Panc1 (cell line): Measurements from ENCODE around the gene RNF11. TPM values are rescaled to one million over a fixed set of nuclear protein-coding genes. Genes with fewer than 3 reads are reported as not detected.

ENCODE experiments used
- ATAC-seq: fragments of 200-7000 bp; cut with Tn5 transposase; 2 replicates; pipeline ENCODE4 v1.9.1; 2020; ENCODE audit warnings: mild to moderate bottlenecking, moderate library complexity
- BruUV-seq: library from RNA; stranded (reverse); fragments of 400-500 nt; replicated peaks from 2 replicates; lab custom pipeline; 2021; lab: Mats Ljungman, UMichigan
- CTCF ChIA-PET: fragments of 300-600 bp; sonication (Branson Sonifier 250); formaldehyde crosslinking; loops from one replicate; lab custom pipeline; 2022; ENCODE audit warnings: antibody characterized with exemption; lab: Charles Lee
- POLR2A ChIA-PET: fragments of 300-600 bp; sonication (Branson Sonifier 250); formaldehyde crosslinking; loops from one replicate; lab custom pipeline; 2022; ENCODE audit warnings: antibody characterized with exemption; lab: Charles Lee
- DNase-seq: peaks from one replicate; pipeline ENCODE4 v3.0.0-alpha.2; 2010; ENCODE audit warnings: low read depth, low spot score
- H3K27ac ChIP-seq: 2 replicates; pipeline ENCODE4 v1.5.1; 2011; ENCODE audit warnings: mild to moderate bottlenecking, low read length, inconsistent platforms
- H3K27me3 ChIP-seq: fragments of 200-500 bp; sonication (Bioruptor generic); 2 replicates; pipeline ENCODE4 v1.6.0; 2014; ENCODE audit warnings: low read length, inconsistent platforms; ENCODE audit not compliant: control insufficient read depth, insufficient read depth
- H3K36me3 ChIP-seq: fragments of 200-500 bp; sonication (Bioruptor generic); 2 replicates; pipeline ENCODE4 v1.5.1; 2014; ENCODE audit warnings: inconsistent platforms, mild to moderate bottlenecking, low read length, moderate library complexity; ENCODE audit not compliant: control insufficient read depth, insufficient read depth
- H3K4me1 ChIP-seq: 2 replicates; pipeline ENCODE4 v1.5.1; 2011; ENCODE audit warnings: inconsistent platforms, mild to moderate bottlenecking, low read length, moderate library complexity; ENCODE audit not compliant: control insufficient read depth, insufficient read depth
- H3K4me3 ChIP-seq, 2 experiments: 2 replicates each; pipeline ENCODE4 v1.5.1; 2011 to 2012; ENCODE audit warnings: low read depth in 2 of 2, low read length in 2 of 2, mild to moderate bottlenecking in 2 of 2, inconsistent platforms in 1 of 2, moderate library complexity in 1 of 2
- H3K9me3 ChIP-seq: fragments of 200-500 bp; sonication (Bioruptor generic); 2 replicates; pipeline ENCODE4 v1.5.1; 2014; ENCODE audit warnings: low read depth, mild to moderate bottlenecking, inconsistent platforms, low read length, moderate library complexity; ENCODE audit not compliant: control insufficient read depth, insufficient read depth
- POLR2AphosphoS5 ChIP-seq: IDR thresholded peaks from 2 replicates; pipeline ENCODE4 v1.6.1; 2012; ENCODE audit warnings: mild to moderate bottlenecking, low read depth, low read length, moderate library complexity
- SIN3A ChIP-seq: IDR thresholded peaks from 2 replicates; pipeline ENCODE4 v1.6.1; 2012; ENCODE audit warnings: low read depth, mild to moderate bottlenecking, low read length, moderate library complexity, borderline replicate concordance; ENCODE audit not compliant: insufficient read depth
- TCF7L2 ChIP-seq: IDR thresholded peaks from 2 replicates; pipeline ENCODE4 v1.6.1; 2011; ENCODE audit warnings: mild to moderate bottlenecking, low read depth, low read length, inconsistent platforms
- in situ Hi-C: cut with HindIII; loops from 2 replicates; pipeline ENCODE4 v1.10.0; 2016; ENCODE audit warnings: low sequenced_read_pairs, low pct_unique_long_range_greater_than_20kb
- intact Hi-C: fragments of 100-400 bp; cut with micrococcal nuclease; formaldehyde crosslinking; loops from one replicate; pipeline ENCODE4 v1.10.0; 2022; ENCODE audit not compliant: unreplicated experiment
- total RNA-seq: library from RNA; stranded (reverse); gene quantifications from one replicate; pipeline ENCODE4 v1.2.1, GENCODE V29; 2021; ENCODE audit not compliant: unreplicated experiment
- TF ChIP-seq, protein P1 (sequence below): fragments of 450-650 bp; IDR thresholded peaks from 2 replicates; pipeline ENCODE4 v1.5.1; 2017; ENCODE audit warnings: mild to moderate bottlenecking
- TF ChIP-seq, protein P2 (sequence below), 2 experiments: IDR thresholded peaks; 2 replicates each; pipeline ENCODE4 v1.6.1; 2011 to 2012; ENCODE audit warnings: low read depth in 2 of 2, control low read depth in 1 of 2, low read length in 1 of 2, mild to moderate bottlenecking in 1 of 2, moderate library complexity in 1 of 2; ENCODE audit not compliant: insufficient read depth in 1 of 2

The RNF11 gene
- total RNA-seq, 1 experiment from 2014 or later, result 86.0 TPM

DNA sequence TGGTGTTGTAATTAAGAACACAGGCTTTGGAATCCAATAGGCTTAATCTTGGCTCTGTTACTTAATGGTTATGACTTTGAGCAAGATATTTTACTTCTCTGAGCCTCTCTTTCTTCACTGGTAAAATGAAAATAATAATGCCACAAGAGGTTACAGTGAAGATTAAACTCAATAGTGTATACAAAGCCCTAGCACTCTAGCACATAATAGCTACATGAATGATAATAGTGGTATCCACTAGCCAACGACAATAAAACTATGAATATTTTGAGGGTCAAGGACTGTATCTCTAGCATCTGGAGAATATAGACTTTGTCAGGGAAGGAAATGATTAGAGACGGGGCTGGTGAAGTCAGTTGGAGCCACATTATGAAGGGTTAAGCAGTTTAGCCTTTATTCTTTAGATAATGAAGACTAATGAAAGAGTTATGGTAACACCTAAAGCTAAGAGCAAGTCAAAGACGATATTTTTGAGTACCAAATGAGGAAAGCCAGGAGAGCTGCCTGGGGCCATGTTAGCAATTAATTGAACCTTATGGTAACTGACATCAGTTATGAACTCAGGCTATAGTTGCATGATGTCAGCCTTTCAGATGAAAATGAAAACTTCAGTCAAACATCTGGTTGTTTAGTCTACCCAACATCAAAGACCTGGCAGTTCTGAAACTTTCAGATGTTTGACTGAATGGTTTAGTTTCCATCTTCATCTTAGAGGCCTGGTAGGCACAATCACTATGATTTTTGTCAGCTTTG is 32.8 kb upstream of the RNF11 start:
- ChIA-PET CTCF (no interaction called here), POLR2A (no interaction called here)
- no TSS peak for BruUV-seq
- no peaks in the 10 kb centered on the region for H3K9me3 ChIP-seq
- DNase-seq (no peak), ATAC-seq (no peak)
- no peaks in the 10 kb centered on the region for H3K36me3 ChIP-seq
- no peaks in the 10 kb centered on the region for H3K4me1 ChIP-seq
- in situ Hi-C loops, result no loop called here
- no peaks in the 10 kb centered on the region for H3K27me3 ChIP-seq
- no peak overlapping the region for H3K27ac ChIP-seq
- TF ChIP-seq TCF7L2 (no peak), POLR2AphosphoS5 (no peak), SIN3A (no peak)
- TF ChIP-seq, protein P1, sequence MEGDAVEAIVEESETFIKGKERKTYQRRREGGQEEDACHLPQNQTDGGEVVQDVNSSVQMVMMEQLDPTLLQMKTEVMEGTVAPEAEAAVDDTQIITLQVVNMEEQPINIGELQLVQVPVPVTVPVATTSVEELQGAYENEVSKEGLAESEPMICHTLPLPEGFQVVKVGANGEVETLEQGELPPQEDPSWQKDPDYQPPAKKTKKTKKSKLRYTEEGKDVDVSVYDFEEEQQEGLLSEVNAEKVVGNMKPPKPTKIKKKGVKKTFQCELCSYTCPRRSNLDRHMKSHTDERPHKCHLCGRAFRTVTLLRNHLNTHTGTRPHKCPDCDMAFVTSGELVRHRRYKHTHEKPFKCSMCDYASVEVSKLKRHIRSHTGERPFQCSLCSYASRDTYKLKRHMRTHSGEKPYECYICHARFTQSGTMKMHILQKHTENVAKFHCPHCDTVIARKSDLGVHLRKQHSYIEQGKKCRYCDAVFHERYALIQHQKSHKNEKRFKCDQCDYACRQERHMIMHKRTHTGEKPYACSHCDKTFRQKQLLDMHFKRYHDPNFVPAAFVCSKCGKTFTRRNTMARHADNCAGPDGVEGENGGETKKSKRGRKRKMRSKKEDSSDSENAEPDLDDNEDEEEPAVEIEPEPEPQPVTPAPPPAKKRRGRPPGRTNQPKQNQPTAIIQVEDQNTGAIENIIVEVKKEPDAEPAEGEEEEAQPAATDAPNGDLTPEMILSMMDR, result no peak
- TF ChIP-seq, protein P2, sequence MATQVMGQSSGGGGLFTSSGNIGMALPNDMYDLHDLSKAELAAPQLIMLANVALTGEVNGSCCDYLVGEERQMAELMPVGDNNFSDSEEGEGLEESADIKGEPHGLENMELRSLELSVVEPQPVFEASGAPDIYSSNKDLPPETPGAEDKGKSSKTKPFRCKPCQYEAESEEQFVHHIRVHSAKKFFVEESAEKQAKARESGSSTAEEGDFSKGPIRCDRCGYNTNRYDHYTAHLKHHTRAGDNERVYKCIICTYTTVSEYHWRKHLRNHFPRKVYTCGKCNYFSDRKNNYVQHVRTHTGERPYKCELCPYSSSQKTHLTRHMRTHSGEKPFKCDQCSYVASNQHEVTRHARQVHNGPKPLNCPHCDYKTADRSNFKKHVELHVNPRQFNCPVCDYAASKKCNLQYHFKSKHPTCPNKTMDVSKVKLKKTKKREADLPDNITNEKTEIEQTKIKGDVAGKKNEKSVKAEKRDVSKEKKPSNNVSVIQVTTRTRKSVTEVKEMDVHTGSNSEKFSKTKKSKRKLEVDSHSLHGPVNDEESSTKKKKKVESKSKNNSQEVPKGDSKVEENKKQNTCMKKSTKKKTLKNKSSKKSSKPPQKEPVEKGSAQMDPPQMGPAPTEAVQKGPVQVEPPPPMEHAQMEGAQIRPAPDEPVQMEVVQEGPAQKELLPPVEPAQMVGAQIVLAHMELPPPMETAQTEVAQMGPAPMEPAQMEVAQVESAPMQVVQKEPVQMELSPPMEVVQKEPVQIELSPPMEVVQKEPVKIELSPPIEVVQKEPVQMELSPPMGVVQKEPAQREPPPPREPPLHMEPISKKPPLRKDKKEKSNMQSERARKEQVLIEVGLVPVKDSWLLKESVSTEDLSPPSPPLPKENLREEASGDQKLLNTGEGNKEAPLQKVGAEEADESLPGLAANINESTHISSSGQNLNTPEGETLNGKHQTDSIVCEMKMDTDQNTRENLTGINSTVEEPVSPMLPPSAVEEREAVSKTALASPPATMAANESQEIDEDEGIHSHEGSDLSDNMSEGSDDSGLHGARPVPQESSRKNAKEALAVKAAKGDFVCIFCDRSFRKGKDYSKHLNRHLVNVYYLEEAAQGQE (IDR thresholded peaks at IDR 0.05; ENCODE audit: insufficient read depth in 1 of 2, low read depth in 2 of 2, low read length in 1 of 2), result no peak
- intact Hi-C loops, result no loop called here
- no peak overlapping the region for H3K4me3 ChIP-seq

DNA sequence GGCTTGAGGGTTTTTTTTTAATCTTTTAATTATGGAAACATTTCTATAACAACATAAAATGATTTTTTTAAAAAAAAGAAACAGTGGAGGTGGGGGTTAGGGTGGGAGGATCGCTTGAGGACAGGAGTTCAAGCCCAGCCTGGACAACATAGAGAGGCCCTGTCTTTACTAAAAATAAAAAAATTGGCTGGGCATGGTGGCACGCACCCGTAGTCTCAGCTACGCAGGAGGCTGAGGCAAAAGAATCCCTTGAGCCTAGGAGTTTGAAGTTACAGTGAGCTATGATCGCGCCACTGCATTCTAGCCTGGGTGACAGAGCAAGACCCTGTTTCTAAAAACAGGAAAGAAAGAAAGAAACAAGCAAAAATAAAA is 32.2 kb upstream of the RNF11 start:
- BruUV-seq, result no TSS peak
- ChIA-PET CTCF (no interaction called here), POLR2A (no interaction called here)
- intact Hi-C loops, result no loop called here
- H3K36me3 ChIP-seq, result no peaks in the 10 kb centered on the region
- H3K4me1 ChIP-seq, result no peaks in the 10 kb centered on the region
- no peaks in the 10 kb centered on the region for H3K27me3 ChIP-seq
- H3K9me3 ChIP-seq, result no peaks in the 10 kb centered on the region
- TF ChIP-seq, protein P2 (IDR thresholded peaks at IDR 0.05; ENCODE audit: insufficient read depth in 1 of 2, low read depth in 2 of 2, low read length in 1 of 2), result no peak
- TF ChIP-seq, protein P1, result no peak
- TF ChIP-seq POLR2AphosphoS5 (no peak), SIN3A (no peak), TCF7L2 (no peak)
- in situ Hi-C loops, result no loop called here
- DNase-seq, result no peak
- H3K4me3 ChIP-seq, result no peak overlapping the region
- ATAC-seq, result no peak
- no peak overlapping the region for H3K27ac ChIP-seq
